Activated naive CD4-positive, alpha-beta T cell (primary cell): Measurements from ENCODE around the gene MRNIP.

Source experiments
- DNase-seq, 4 experiments: peaks; one replicate each; lab custom pipeline; 2025; lab: John Stamatoyannopoulos, UW

MRNIP gene, protein sequence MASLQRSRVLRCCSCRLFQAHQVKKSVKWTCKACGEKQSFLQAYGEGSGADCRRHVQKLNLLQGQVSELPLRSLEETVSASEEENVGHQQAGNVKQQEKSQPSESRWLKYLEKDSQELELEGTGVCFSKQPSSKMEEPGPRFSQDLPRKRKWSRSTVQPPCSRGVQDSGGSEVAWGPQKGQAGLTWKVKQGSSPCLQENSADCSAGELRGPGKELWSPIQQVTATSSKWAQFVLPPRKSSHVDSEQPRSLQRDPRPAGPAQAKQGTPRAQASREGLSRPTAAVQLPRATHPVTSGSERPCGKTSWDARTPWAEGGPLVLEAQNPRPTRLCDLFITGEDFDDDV

DNA sequence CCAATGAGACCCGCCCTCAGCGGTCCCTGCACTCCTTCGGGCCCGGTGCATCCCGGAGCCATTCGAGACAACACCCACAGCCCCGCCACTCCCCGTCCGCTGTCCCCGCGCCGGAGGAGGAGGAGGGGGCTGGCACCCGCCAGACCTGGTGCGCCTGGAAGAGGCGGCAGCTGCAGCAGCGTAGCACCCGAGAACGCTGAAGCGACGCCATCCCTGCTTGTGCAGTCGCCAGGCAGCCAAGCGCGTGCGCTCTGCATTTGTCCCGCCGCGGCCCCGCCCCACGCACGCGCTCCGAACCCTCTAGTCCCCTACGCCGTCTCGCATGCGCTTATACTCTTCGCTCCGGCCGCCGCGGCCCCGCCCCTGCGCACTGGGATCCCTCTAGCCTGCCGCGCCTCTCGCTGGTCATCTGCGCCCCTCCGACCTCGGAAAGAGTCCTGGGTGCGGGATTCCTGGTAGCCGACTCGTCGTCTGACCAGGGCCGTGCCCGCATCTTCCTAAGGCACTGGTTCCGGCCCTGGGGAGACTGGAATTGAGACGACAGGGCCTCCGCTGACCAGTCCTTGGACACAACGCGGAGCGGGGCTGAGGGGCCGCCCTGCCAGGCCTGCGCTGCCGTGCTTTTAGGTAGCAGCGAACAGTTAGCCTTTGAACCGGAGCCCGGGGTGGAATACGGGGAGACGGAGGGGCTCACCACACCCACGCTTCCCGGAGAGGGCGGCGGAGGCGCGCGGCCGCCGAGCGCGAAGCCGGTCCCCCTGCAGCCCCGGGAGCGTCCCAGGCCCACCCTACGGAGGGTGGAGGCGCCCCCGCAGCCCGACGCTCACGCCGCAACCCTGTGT lies at the start of gene MRNIP:
MRNIP (minus strand) TSS at position 232 of the 842 bp plus-strand sequence; CDS start at position 211, 21 bp downstream.
- DNase-seq, result peak; percentile 62 to 84 (median 72)

DNA sequence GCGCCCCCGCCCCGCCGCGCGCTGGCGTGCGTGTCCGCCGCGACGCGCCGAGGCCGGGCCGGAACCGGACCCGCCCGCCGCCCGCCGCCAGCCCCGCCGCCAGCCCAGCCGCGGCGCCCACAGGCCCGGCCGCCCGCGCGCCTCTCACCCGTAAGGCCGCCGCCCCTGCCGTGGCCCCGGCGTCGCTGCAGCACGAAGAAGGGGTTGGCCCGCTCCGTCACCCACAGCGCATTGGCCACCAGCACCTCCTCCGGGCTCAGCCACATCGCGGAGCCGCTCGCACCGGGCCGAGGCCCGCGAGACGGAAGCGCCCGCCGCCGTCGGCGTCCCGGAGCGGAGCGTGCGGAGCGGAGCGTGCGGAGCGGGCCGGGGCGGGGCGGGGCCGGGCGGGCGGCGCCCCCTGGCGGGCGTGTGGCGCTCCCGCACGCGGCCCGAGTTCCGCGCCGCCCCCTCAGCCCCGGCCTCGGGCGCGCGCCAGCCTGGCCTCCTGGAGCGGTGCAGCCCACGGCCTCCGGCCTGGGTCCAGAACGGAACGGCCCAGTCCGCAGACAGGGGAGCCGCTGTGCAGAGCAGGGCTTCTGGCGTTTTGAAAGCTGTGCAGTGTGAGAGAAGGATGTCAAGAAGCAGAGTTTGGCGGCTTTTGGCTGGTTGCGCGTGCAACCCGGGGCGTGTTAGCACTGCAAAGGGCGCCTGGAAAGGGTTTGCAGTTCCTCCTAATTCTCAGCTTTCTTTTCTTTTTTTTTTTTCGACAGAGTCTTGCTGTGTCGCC lies 49.1 kb upstream of the MRNIP start, which contains the start of gene TBC1D9B:
TBC1D9B (minus strand) TSS at position 342 of the 769 bp plus-strand sequence; CDS start at position 266, 76 bp downstream.
- DNase-seq, result peak; percentile 42 to 64 (median 43)

DNA sequence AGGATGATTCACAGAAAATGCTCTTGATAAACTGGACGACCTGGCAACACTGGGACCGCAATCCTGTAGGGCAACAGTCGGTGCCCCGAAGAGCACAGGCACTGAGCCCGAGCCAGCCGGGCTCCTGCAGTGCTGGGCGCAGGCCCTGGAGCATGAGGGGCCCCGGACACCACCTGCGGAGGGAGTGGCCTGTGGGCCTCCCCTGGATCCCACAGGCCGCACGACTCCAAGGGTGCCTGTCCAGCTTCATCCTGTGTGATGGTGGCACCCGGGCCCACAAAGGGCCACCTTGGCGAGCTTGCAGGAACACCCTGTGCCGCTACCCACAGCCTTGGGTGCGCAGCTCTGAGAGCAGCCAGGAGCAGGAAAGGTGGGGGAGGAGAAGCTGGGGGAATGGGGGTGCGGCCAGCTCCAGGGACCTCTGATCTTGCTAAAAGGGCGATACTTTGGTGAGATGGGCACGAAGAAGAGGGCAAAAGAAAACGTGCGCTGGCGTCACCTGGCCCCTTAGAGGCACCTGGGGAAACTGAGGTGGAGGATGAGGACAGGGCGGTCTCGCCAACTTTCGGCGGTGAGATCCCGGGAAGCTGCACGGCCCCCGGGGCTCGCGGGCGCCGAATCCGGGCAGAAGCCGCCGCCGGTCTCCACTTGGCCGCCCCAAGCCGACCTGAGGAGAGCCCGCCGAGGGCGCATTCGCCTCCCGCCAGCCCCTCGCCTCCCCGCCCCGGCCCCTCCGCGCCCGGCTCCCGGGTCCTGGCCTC lies 48.4 kb upstream of the MRNIP start:
- peak in 1 of 4 experiments; percentile 13 for DNase-seq

DNA sequence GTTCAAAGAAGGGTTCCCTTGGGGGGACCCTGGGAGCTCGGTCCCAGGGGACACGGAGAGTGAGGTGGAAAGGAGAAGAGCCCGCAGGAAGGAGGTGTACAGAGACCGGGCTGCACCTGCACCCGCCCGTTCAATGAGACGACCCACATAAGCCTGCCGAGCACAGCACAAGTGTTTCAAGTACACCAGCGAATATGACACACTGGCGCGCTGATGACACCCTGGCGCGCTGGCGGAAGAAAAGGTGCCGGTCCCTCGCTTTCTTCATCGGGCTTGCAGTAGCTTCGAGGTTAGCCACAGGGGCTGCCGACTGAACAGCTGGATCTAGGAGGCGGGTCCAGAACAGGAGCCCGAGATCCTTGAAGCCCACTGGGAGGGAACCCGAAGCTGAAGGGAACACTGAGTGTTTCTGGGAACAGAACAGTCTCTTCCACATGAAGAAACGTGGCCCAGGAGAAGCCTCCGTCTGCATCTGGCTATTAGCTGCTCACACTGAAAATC lies 47.7 kb upstream of the MRNIP start:
- DNase-seq, result no peak

DNA sequence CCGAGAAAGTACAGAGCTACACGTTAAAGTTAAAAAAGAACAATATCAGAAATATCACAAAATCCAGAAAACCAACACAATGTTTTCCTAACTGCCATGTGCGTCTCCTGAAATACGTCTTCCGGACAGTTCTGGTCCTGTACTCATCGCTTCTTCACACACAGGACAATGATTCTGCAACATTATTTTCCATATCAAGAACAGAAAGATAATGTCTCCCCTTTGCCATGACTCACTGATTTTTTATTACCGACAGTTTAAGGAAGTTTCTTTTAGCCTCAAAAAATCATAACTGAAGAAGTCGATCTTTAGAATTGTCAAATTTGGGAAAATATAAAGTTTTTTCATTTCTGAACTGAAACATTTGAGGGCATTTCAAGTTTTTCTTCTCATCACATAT lies 46.5 kb upstream of the MRNIP start:
- no peak for DNase-seq

DNA sequence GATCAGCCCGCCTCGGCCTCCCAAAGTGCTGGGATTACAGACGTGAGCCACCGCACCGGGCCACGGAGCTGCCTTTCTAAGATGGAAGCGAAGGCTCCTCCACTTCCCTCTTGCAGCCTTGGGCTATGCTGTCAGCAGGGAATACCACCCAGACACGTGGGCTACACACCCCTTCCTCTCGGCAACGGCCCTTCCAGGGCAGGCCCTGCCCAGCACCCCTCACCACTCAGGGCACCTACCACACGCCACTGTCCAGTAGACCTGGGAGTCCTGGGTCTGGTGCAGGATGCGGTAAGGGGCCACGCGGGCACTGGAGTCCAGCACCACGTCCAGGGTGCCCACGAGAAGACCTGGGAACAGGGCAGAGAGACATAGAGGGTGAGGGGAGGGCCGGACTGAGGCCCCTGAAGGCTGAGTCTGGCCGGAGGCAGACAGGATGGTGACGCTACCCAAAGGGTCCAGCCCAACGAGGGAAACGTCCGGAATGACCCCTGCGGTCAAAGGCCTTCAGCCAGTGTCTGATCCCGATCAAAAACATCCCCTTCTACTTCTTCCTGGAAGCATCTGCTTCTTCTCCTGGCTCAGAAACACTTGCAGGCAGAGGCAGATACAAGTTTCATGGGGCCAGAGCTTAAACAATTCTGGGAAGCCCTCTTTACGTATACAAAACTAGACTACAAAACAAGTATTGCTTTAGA lies 46.0 kb upstream of the MRNIP start:
- no peak for DNase-seq

DNA sequence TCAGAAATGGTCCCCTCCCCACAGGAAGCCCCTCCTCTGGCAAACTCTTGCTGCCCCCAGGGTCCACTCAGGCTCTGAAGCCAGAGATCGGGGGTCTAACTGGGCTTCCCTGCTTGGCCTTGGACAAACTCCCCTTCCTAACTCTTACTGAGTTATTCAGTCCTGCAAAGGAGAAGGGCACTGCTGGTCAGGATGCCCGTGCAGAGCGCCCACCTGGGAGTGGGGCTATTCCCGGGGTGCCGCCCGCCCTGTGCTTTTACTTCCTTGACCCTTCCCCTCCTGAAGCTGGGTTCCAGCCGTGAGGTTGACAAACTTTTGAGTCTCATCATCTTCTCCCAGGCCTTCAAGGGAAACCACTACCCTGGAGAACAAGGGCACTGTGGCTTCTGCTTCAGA lies 44.1 kb upstream of the MRNIP start:
- DNase-seq, result no peak

DNA sequence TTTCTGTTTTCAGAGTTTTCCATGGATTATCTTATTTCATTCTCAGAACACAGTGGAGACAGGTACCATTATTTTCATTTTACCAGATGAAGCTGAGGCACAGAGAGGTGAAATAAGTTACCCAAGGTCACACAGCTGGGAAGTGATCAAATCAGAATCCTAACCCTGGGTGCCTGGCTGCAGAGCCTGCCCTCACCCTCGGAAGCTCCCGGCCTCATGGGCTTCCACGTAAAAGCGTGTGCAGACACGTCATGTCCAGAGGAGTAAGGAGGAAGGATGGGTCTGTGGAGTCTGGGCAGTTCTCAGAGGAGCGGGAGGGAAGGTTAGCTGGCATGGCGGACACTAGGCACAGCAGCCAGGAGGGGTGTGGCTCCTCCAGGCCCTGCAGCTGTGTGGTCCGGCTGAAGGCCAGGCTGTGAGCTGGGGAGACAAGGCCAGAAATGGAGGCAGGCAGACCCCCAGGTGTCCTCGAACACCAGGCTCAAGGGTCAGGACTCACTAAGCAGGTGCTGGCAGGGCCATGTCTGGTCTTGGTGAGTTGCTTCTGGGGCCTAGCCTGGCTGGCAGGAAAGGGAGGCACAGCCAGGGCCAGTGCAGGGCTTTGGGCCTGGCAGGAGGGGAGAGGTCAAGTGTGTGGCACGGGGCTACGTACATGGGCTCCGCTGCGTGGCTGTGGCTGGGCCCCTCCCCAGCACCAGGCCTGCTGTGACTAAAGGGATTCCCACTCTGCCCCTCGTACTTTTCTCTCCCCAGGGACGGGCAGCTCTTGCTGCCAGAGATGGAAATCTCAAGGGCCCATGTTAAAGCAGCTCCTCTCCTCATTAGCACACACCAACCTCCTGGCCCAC lies 43.5 kb upstream of the MRNIP start:
- no peak for DNase-seq

DNA sequence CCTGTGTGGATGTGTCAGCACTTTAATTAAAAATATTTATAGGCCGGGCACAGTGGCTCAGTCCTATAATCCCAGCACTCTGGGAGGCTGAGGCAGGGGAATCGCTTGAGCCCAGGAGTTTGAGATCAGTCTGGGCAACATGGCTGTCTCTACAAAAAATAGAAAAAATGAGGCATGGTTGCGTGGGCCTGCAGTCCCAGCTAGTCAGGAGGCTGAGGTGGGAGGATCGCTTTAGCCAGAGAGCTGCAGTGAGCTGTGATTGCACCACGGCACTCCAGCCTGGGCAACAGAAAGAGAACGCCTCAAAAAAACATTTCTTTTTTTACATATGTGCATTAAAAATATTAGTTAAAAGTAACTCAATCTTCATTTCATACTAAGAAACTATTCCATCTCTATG lies 42.8 kb upstream of the MRNIP start:
- no peak for DNase-seq

DNA sequence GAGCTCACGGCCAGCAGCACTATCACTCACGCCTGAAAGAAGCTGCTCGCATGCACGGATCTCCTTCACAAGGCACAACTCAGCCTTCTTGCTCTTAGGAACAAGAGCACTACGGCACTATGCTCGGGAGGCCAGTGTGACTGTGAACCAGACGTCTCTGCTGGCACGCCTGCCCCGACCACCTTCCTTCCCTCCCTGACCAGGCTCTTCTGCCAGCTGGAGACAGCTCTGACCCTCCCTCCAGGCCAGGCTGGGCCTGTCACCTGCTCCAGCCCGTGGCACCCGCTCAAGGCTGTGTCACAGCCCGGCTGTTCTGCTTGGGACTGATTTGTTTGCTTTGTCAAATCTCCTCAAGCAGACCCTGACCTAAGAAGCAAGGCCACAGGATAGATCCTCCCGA lies 42.1 kb upstream of the MRNIP start:
- DNase-seq, result no peak

DNA sequence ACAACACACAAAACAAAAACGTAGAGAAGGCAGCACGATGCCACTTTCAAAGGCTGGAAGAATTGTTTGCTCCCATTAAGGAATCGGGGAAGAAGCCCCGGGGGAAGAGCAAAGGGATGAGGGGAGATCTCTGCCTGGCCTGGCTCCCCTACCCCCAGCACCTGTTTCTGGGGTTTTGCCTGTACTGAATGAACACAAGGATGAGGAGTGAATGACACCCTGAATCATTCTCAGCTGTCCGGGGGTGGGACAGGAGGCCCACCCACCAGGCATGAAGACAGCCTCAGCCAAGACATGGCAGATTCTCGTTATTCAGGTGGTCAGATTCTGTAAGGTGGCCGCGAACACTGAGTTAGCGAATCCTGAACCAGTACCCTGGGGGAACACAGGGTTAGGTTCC lies 41.6 kb upstream of the MRNIP start:
- DNase-seq, result no peak

DNA sequence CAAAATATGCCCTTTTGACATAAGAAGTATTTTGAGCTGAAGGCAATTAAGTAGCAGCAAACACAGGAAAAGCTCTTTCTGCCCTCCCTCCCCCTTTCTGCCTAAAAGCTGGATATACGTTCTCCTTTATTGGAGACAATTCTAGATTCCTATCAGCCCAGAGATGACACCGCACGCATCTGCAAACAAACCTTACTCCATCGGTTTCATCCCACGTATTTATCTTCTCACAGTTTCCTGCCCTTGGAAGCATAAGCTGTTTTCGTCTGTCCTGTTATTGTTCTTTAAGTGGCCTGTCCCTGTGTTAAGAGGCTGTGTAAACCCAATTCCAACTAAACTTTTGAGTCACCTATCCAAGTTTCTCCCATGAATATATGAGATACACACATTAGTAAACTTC lies 37.2 kb upstream of the MRNIP start:
- no peak for DNase-seq

DNA sequence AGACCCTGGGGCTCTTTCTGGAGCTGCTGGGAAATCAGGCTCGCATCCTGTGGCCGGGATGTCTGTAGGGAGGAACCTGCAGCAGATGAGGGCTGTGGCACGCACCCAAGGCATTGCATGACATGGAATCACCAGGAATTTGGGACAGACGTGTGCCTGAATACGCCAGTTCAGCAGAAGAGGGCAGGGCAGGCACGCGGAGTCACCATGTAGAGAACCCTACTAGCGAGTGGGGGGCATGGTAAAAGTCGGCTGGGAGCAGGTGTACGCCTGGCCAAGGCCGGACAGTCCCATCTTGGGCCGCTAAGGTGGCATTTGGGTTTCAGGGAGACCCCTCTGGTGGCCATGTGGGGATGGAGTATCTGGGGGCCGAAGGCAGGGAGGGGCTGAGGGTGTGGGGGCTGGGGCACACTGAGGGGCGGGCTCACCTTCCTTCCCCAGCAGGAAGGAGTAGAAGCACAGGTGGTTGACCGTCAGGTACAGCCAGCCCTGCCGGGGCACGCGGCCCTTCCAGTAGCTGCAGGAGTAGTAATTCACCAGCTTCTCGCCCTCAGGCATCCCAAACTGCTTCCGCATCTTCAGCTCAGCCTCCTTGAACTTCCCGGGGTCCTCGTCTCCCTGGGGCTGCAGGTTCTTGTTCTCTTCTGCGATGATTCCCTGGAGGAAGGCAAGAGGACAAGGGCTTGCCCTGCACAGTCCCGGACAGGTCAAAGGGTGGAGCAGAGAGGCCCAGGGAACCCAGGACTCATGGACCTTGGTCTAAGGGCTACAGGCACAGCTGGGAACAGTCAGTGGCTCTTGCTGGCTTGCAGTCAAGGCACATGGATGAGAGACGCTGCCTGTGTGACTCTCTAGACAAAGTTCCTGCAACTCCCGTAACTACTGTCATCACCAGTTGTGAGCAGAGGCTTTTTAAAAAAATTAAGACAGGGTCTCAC lies 35.6 kb upstream of the MRNIP start:
- DNase-seq, result no peak

DNA sequence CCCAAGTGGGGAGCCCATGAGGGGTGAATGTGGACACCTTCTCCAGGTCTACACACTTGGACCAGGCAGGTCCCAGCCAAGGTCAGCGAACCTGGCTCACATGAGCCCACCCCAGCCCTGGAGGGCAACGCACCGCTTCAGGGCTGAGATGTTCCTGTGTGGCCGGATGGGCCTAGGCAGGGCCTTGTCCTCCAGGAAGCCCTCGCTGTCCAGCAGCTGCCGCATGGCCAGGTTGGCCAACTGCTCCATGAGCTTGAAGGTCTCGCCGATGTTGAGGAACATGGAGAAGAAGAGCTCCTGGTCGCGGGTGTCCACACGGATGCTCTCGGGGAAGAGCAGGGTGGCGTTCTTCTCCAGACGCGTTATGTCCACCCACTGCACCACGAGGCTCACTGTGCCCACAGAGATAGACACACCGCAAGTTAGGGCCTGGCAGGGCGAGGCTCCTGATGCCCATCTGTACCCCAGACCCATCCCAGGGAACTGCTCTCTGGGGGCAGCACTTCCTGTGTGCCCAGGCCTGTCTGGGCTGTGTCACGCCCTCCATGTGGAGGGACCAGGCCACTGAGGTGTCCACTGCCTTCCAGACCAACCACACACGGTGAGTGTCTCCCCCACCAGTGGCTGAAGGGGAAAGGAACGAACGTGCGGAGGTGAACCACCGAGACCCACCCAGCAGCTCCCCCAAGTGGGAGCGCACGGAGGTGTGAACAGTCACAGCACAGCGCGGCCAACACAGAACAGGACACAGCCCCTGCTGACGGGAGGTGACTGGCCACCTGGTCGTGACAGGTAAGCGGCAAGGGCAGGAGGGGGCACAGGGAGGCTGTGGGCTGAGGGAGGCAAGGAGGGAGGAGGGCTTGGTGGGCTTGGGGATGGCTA lies 34.7 kb upstream of the MRNIP start:
- no peak for DNase-seq

DNA sequence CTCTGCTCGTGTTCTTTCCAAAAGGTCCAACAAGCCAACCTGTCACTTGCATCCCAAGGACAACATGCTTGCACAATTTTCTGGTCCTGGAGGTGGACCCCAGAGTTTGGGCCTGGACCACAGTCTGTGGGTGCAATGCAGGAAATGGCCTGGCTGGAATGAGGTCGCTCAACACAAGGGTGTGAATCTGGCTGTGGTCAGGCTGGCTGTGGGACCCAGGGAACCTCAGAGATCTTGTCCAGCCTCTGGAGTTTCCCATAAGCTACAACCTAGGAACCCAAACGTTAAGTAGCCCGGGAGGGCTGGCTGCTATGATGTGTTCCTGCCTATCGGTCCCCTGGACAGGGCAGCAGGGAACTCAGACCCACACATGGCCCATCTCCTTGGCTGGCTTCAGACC lies 33.6 kb upstream of the MRNIP start:
- DNase-seq, result no peak

DNA sequence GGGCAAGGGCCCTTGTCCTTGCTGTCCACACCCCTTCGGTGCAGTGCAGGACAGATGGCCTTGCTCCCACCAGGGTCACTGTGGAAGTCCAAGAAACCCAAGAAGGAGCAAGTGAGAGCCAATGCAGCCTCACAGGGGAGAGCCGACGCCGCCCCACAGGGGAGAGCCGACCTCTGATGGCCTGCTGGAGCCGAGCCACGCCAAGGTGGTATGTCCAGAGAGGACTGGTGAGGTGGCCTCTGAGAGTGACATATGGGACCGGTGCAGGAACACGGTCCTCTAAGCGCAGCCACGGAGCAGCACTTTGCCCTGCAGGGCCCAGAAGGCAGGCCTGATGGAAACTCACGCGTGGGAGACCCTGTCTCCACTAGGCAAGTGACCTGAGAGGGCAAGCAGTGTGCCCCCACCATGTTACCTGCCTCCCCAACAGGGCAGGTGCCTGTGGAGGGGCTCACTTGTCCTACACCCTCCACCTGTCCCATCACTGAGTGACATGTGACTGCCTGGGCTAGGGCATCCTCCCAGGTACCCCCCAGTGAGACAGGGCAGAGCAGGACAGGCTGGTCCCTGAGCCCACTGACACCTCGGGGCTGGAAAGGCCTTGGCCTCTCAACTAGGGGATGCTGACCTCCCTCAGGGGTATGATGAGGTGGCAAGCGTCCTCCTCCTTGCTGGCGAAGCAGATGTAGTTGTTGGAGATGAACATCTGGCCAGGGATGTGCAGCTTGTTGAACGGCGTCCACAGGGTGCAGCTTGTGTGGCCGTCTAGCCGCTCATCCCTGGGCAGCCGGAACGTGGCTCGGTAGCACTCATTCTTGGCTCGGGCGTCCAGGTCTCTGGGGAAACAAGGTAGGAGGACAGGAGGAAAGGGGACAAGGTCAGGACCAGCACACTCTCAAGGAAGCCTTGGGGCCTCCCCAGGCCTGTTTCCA lies 32.4 kb upstream of the MRNIP start:
- no peak for DNase-seq

DNA sequence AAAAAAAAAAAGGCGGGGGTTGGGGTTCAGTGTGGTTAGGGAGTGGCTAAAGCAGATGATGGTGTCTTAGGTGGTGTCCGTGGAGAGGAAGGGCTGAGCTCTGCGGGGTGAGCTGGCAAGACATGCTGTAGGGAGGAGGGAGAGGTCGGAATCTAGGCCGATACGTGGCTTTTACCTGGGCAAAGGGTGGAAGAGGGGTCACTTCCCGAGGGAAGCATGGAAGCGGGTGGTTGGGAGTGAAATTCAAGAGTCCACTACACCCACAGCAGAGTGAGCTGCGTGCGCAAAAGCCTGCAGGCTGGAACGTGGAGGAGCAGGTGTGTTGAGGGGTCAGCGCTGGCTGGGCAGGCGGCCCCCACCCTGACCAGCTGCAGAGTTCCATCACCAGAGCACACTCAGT lies 31.3 kb upstream of the MRNIP start:
- no peak for DNase-seq
